GM04503 (cell line): ENCODE data around the gene FCHSD2.

Experiments
- DNase-seq: peaks from one replicate; pipeline ENCODE4 v3.0.0-alpha.2; 2012; ENCODE audit warnings: low read depth

The FCHSD2 gene

DNA sequence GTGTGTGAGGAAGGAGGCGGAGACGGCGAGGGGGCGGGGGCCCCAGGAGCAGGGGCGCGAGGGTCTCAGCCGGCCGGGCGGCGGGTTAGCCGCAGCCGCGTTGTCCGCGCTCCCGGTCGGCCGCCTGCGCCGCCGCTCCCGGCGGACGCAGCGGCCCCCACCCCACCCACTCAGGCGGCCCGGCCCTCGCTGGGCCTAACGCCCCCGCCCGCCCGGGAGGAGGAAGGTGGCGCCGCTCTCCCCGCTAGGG lies at the start of gene FCHSD2:
Gene FCHSD2, minus strand, starts transcription at position 191 of the 250 bp plus-strand sequence. CDS start 441 bp downstream, outside the sequence.
- no peak for DNase-seq

DNA sequence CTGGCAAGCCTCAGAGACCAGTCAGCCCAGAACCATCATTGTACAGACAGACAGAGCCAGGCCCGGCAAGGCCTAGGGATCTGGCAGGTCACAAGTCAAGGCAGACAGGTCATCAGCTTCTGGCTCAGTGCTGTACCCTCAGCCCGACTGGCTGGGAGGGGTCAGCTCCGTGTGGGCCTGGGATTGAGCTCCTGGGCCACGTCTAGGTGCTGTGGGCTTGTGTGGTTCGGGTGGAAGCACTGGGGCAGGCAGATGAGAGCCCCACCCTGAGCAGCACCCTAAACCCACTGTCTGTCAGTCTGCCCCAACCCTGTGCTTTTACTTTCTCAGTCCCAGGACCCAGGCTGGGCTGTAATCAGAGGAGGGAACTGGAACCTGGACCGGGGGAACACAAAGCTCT lies 49.0 kb upstream of the FCHSD2 start:
- no peak for DNase-seq

DNA sequence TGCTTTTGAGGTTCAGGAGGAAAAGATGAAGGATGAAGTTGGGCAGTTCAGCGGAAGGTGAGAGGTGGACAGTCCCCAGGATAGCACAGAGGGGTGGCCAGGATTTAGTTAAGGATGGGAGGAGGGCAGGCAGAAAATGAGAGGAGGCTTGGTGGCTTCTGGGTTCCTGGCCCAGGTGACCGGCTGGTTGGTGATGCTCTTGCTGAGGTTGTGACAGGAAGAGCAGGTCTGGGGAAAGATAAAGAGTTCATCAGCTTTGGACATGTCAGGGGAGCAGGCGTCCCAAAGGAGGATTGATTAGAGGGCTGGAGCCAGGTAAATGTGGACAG lies 48.4 kb upstream of the FCHSD2 start:
- DNase-seq = no peak

DNA sequence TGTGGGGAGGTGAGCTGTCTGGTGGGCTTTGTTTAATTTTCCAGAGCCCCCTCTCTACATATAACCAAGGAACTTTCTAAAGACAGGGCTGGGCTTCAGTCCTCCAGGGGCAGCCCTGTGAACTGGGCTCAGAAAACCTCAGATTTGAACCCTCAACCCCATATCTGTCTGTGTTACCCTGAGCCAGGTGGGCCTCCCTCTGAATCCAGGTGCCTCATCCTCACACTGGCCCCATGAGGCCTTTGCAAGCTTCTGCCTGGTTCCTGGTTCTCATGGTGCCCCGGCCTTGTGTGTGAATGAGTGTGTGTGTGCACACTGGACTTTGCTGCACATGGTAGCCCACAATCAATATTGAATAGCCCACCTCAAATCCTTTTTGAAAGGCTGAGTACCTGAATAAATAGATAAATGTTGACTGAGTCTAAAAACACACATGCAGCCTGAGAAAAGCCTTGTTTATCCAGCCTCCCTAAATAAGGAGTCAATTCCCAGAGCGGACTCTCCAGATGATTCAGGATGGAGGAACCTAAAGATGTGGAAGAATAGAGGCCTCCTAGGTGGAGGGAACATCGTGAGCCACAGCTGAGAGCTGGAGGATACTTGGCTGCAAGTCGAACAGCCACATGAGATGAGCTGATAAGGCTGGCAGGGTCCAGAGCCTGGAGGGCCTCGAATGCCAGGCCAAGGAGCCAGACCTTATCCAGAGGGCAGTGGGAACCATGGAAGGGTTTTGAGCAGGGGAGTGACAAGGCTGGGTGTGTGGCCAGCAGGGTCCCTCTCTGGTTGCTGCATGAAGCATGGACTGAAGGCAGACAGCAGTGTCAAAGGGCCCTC lies 47.8 kb upstream of the FCHSD2 start:
- no peak for DNase-seq

DNA sequence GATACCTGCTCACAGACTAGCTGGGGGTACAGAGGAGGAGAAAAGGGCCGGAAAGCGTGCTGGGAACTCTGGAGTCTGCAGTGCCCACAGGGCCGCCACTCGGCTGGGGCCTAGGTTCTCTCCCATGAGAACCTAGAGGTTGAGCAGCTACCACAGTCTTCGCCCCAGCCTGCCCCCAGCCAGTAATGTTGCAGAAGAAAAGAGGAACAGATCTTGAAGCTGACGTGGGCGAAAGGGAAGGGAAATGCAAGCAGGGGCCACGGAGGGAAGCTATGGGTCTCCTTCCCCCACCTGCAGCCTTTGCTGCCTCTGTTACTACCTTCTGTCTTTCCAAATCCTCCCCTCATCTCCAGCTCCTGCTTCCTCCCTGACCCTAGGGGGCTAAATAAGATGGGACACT lies 47.2 kb upstream of the FCHSD2 start:
- DNase-seq = no peak

DNA sequence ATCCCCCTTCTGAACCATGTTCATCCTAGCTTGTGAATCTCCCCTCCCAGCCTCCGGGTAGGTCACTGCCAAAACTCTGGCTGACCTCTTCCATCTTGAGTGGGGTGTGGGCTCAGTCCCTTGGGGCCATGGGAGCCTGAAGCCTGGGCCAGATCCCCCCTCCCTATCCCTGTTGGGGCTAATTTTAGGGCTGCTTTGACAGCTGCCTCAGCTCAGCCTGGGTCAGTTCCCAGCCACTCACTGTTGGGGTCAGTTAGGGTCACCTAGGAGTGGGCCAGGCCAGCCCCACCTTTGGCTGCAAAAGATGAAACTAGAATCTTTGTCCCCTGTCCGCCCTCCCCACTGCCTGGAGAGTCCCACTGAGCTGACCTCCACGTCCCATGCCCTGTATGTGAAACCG lies 46.2 kb upstream of the FCHSD2 start:
- no peak for DNase-seq

DNA sequence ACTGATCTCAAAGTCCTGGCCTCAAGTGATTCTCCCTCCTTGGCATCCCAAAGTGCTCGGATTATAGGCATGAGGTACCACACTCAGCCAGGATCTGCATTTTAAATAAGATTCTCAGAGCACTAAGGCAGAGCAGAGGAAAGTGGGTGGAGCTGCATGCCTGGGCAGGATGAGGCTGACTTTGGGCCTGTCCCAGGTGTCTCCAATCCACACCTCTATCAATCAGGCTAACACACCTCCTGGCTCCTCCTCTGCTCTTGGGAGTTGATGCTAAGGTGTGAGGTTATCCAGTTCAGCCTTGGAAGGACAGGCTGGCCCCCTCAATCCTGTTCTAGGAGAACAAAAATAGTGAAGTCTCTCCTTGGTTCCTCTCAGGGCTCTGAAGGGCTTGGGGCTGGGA lies 45.7 kb upstream of the FCHSD2 start:
- no peak for DNase-seq

DNA sequence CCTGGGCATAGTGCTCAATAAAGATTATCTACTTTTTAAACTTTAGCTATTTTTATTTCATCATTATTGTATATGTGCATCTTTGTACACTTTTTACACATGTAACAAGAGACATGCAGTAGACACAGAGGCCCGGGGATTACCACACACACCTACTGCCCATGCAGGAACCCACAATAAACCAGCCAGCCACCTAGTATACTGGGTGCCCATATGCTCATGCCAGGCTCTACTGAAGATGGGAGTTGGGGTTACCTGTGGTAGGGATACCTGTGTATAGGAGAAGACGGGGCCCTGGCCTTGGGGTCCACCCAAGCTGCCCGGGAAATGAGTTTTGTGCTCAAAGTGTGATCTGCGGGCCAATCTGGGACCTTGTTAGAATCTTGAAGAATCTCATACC lies 44.8 kb upstream of the FCHSD2 start:
- DNase-seq = no peak

DNA sequence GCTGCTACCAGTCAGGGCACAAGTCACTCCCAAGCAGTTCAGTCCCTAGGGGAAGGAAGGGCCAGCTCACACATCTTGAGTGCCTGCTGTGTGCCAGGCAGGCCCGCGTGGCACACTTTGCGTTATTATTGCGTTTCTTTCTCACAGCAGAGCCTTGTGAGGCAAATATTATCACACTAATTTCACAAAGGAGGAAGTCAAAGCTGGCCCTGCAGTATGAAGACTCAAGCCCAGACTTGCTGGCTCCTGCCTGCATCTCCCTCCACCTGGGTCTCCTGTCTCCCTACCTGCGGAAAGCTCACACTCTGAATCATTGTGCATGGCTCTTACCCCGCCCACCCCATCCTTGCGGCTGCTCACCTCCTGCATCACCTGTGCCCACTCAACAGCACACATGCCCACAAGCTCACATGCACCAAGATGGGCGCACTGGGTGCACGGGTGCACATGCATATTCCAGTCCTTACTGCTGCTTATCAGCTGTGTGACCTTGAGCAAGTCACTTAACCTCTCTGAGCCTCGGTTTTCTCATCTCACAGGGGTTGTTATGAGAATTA lies 44.3 kb upstream of the FCHSD2 start:
- no peak for DNase-seq

DNA sequence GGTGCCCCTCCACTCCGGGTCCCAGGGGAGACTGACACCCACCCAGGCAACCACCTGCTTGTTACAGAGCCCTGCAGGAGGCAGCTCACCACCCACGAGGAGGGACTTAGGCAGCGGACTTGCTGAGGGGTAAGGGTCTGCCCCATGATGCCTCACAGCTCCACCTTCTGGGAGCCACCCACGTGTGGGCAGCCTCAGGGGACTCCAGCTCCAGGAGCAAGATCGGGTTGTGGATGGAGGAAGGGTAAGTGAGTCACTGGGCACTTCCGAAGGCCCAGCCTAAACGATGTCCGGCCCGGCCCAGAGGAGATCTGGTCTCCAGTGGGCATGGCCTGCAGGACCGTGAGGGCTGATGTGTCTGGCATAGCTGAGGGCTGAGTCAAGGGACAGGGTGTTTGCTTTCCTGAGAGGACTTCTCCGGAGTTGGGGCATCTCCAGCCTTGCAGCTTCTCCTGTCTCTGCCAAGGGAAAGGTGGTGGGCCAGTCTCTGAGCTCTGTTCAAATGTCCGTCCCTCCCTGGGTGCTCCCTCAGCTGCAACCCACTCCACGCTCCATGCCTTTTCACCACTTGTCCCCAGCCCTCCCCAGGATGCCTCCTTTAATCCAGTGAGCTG lies 43.7 kb upstream of the FCHSD2 start:
- DNase-seq = peak; percentile 78

DNA sequence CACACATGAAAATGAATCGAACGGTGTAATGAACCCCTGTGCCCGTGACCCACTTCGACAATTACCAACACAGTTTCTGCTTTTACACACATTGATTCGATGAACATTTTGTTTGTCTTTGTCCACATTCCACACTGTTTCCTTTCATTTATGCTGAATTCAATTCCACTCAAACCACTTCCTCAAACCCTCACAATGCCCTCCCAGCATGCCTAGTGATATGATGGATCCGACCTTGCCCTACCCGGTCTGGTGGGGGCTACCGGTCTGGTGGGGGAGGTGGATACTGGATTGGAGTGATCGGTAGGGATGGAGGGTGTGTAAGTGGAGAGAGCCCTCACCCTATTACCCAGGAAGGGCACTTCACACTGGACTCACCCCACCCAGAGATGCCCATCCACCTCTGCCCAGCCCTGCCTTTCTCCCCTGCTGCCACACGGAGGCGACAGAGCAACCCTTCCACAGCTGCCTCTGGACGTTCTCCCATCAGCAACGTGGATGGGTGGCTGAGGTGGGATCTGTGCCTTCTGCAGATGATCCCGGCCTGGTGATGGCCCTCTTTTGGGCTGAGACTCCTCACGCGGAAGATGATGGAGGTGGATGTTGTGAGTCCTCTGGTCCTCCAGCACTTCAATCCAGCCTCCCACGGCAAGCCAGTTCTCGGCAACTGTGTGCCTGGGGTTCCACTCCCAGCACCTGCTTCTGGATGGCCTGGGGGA lies 43.0 kb upstream of the FCHSD2 start:
- DNase-seq = peak; percentile 20

DNA sequence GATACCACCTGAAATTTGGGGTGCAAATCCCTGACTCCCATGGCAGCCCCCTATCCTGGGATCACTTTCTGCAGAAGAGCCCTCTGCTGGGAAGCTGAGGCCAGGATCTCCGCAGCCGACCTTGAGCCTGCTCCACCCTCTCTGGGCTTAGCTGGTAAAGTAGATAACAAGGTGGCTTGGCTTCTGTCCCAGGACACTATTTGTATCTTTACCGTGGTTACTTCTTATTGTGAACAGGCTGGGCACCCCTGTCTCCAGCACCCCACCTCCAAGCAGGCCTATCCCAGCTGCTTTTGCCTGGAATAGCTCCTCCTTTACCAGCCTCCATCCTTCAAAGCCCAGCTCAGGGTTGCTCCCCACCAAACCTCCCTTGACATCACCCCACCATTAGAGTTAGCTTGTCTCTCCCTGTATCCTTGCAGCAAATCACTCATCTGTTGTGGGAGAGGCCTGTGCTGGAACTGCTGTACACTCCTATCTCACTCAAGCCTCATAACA lies 40.8 kb upstream of the FCHSD2 start:
- DNase-seq = no peak

DNA sequence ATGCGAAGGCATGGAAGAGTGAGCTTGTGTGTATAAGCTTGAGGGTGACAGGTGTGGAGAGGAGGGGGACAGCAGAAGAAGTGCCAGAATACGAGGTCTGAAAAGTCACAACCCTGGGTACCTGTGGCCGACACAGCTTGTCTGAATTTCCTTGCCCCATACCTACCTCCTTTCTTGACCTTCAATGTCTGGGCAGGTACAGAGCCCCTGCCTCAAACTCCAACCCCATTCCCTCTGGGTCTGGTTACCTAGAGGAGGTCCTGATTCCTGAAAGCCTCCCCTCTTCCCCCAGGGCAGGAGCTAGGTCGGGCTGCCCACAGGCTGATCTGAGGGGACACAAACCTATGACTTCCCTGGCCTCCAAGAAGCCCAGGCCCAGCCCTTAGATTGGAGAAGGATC lies 36.6 kb upstream of the FCHSD2 start:
- no peak for DNase-seq

DNA sequence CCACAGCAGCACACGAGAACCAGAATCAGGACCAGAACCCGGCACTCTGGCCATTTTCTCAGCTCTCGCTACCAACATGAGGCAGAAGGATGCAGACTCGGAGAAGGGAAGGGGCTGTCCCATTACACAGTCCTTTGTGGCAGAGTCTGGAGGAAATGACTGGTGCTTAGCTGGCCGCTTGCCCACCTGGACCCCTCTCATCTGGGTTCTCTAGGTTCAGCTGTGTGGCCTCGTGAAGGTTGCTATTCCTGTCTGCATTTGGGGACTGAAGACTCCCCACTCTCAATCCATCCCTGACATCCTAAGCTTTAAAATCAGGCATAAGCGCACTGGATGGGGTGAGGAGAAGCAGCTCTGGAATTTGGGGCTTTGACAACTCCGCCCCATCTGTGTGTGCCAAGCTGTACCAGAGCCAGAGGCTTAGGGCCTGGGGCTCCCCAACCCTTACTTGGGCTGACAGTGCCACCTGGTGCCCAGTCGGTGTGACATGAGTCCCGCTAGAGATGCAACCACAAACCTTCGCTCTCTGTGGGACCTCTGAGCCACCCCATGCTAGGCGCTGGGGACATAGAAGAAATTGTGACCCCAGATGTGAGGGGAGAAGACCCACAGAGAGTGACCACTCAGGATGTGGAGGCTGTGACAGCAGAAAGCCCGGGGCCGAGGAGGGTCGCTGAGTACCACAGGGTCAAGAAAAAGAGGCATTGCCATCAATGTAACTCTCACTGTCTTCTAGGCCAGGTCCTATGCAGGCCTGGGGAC lies 35.8 kb upstream of the FCHSD2 start:
- DNase-seq = peak; percentile 64

DNA sequence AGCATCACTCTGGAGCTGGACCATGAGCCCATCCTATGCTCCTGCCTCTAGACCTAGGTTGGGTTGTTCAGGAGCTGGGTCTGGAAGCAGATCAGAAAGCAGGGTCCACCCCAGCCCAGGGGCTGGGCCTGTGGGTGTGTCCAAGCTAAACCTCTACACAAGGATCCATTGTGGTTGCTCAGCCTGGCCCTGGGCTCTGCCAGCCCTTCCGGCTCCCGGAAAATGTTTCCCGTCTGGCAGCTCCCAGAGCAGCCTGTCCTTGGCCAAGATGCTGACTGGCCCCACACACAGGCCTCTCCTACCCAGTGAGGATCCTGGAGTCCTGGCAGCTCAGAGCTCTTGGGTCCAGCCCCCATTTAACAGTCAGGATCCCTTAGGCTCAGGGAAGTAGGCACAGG lies 35.3 kb upstream of the FCHSD2 start:
- peak; percentile 25 for DNase-seq

DNA sequence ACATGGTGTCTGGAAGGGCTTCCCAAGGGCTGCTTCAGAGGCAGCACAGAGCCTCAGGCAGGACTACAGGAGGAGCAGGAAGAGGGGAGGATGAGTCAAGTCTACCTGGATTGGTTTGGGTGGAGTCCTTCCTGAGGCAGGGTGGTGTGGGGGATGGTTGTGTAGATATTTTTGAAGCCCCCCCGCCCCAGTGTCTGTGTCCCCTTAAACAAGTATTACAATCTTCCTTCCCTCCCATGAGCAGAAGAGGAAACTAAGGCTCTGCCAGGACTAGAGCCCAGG lies 34.7 kb upstream of the FCHSD2 start:
- DNase-seq = no peak

DNA sequence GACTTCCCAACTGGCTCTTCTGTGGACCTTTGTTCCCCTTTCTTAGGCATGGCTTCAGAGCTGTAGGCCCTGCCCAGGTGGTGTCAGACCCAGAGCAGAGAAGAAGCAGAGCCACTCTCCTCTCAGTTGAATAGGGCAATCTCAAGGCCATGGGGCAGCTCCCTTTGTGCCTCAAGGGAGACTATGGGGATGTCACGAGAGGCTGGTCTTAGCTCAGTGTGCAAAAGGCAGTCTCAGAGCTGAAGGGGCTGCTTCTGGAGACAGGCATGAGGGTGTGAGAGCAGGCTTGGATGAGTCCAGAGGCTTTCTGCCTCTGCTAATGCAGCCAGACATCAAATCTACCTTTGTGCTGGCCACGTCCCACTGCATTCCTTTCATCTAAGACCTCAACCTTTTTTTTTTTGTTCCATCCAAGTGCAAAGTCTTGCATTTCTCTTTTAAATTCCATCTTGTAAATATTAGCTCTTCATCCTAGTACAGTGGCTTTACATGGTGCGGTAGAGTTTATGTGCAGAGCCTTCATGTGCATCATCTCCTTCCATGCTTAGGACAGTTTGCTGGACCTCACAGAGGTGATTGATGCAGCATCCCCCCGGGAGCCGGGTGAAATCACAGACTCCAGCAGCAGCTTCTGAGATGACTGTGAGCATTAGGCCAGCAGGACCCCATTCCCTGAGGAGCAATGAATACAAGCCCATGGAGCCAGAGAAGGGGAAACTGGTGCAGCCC lies 34.2 kb upstream of the FCHSD2 start:
- DNase-seq = no peak

DNA sequence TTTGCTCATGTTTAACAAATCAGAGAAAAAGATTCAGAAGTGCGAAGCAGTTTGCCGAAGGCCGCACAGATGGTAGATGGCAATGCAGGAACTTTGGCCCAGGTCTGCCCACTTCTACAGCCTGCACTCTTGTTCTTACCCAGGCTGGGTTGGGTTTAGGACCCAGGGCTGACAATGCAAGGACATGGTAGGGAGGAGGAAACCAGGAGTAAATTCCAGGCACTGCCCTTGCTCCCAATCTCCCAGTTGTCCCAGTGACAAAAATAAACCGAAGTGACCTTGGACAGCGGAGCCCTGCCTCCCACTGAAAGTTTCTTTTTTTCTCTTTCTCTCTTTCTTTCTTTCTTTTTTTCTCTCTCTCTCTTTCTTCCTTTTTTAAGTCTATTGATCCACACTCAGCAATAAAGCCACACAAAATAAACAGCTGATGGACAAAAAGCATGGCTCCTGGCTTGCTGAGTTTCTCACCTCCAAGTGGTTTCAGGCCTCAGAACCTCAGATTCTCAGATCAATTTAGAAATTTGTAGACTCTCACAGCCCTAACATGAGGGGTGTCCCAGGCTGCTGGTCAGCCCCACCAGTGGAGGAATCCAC lies 33.5 kb upstream of the FCHSD2 start:
- no peak for DNase-seq

DNA sequence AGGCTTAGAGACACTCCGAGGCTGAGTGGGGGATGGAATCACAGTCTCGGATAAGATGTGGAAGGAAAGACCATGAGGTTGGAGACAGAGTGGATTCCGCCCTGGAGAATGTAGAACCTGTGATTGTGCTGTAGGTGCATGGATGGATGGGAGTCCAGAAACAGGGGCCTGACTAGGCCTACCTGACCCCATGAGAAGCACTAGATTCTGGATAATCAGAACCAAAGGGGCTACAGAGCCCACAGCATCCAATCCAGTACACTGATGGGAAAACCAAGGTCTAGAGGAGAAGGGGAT lies 32.3 kb upstream of the FCHSD2 start:
- DNase-seq = no peak

DNA sequence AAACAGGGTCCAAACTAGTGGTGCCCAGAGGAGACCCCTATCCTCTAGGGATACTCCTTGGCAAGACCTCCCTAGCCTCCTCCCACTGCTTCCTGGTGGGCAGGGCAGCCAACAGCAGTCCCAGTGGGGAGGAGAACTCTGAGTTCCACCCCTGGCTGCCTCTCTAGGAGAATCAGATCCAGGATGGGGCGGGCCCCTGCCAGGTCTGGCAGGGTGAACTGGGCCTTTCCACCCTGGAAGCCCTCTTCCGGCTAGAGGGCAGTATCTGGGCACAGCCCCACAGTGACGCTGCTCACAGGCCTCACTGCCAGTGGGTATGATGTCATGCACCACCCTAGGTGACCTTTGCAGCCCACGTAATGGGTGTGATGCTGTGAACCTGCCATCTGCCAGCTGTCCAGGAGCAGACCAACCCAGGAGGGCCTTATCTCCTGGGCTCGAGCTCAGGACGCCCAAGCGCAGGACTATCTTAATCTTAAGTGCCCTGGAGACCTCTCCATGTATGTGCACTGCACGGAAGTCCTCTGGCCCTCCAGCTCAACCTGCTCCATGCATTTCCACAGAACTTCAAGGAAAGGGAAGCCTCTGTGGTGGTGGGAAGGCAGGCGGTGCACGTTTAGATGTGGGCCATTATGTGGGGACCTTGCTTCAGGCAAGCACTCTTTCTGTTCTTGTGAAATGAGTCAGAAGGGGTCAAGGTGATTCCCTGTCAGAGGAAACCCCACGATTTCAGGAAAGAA lies 31.8 kb upstream of the FCHSD2 start:
- no peak for DNase-seq
